Measurements from ENCODE around the gene NEIL3.
A peak's percentile ranks its signal among the peaks of the same experiment; 100 is the strongest.
"Not testable (repeated sequence)": the region's sequence is repeated elsewhere in the genome, so short reads cannot be mapped to it uniquely, and the experiment has no call there.

NEIL3 gene

GRCh38 chr4:177301126-177301639 lies 8.5 kb upstream of the NEIL3 start:
- ATAC-seq = no peak
- DNase-seq = no peak

GRCh38 chr4:177302371-177303100 lies 7.1 kb upstream of the NEIL3 start:
- ATAC-seq (no peak), DNase-seq (no peak)

- no peak for ATAC-seq
- no peak for DNase-seq
Measured at GRCh38 chr4:177304094-177304493, 5.6 kb upstream of the NEIL3 start.

GRCh38 chr4:177304864-177305263 lies 4.8 kb upstream of the NEIL3 start:
- ATAC-seq, DNase-seq: not testable (repeated sequence)

GRCh38 chr4:177308125-177308524 lies 1.5 kb upstream of the NEIL3 start:
- ATAC-seq (no peak), DNase-seq (no peak)

- ATAC-seq (peak; percentile 28), DNase-seq (no peak)
Measured at GRCh38 chr4:177308847-177309521, 690 bp upstream of the NEIL3 start.

- DNase-seq = no peak
- no peak for ATAC-seq
Measured at GRCh38 chr4:177311589-177311988, 1.9 kb downstream of the NEIL3 start.

GRCh38 chr4:177313263-177313662 lies 3.6 kb downstream of the NEIL3 start:
- no peak for ATAC-seq
- DNase-seq = no peak

- DNase-seq (no peak), ATAC-seq (no peak)
Measured at GRCh38 chr4:177315767-177316464, 6.2 kb downstream of the NEIL3 start.

GRCh38 chr4:177320721-177321120 lies 11.0 kb downstream of the NEIL3 start:
- DNase-seq (no peak), ATAC-seq (no peak)

GRCh38 chr4:177321647-177322046 lies 12.0 kb downstream of the NEIL3 start:
- ATAC-seq = no peak
- no peak for DNase-seq

GRCh38 chr4:177322266-177322665 lies 12.6 kb downstream of the NEIL3 start:
- no peak for DNase-seq

GRCh38 chr4:177322881-177323280 lies 13.2 kb downstream of the NEIL3 start:
- DNase-seq (no peak), ATAC-seq (no peak)

More at GRCh38 chr4:177322266-177322665, 12.6 kb downstream of the NEIL3 start:
- ATAC-seq = no peak

- no peak for ATAC-seq
Measured at GRCh38 chr4:177323416-177323815, 13.7 kb downstream of the NEIL3 start.

GRCh38 chr4:177332119-177332518 lies 22.4 kb downstream of the NEIL3 start:
- DNase-seq (no peak), ATAC-seq (no peak)

More at GRCh38 chr4:177323416-177323815, 13.7 kb downstream of the NEIL3 start:
- DNase-seq = no peak

- no peak for DNase-seq
- peak; percentile 82 for ATAC-seq
Measured at GRCh38 chr4:177339477-177340374, 30.1 kb downstream of the NEIL3 start.

- ATAC-seq = no peak
- DNase-seq = no peak
Measured at GRCh38 chr4:177348348-177348747, 38.7 kb downstream of the NEIL3 start.

GRCh38 chr4:177349191-177349590 lies 39.5 kb downstream of the NEIL3 start:
- ATAC-seq (no peak), DNase-seq (no peak)

- no peak for ATAC-seq
Measured at GRCh38 chr4:177351622-177352244, 42.1 kb downstream of the NEIL3 start.

GRCh38 chr4:177356206-177356605 lies 46.5 kb downstream of the NEIL3 start:
- DNase-seq (no peak), ATAC-seq (no peak)

More at GRCh38 chr4:177351622-177352244, 42.1 kb downstream of the NEIL3 start:
- no peak for DNase-seq

GRCh38 chr4:177356921-177357320 lies 47.2 kb downstream of the NEIL3 start:
- no peak for DNase-seq

More at GRCh38 chr4:177356921-177357320, 47.2 kb downstream of the NEIL3 start:
- no peak for ATAC-seq

All from stimulated activated naive CD8-positive, alpha-beta T cell treated with anti-CD3 and anti-CD28 coated beads, Interleukin-15, Interleukin-2, amounts not matched to agents 100 U/mL and 50 U/mL, for 24 hours (primary cell).